Activated CD8-positive, alpha-beta T cell treated with anti-CD3 and anti-CD28 coated beads for 36 hours (primary cell): ENCODE results near the gene HEYL. TPM values are rescaled to one million over a fixed set of nuclear protein-coding genes. Genes with fewer than 3 reads are reported as not detected.

Source experiments
- ATAC-seq: fragments of 200-7000 bp; cut with Tn5 transposase; one replicate; pipeline ENCODE4 v1.10.0; 2021; ENCODE audit warnings: mild to moderate bottlenecking, moderate library complexity
- CTCF ChIA-PET: fragments of 350-600 bp; sonication (Branson Sonifier 250); formaldehyde crosslinking; loops from one replicate; lab custom pipeline; 2021; ENCODE audit warnings: antibody characterized with exemption; lab: Charles Lee
- POLR2A ChIA-PET: fragments of 350-600 bp; sonication (Branson Sonifier 250); formaldehyde crosslinking; loops from one replicate; lab custom pipeline; 2021; ENCODE audit warnings: antibody characterized with exemption; lab: Charles Lee
- DNase-seq: peaks from one replicate; pipeline ENCODE4 v3.0.0-alpha.2; 2020
- H3K27ac Mint-ChIP-seq: one replicate; pipeline ENCODE4 v1.8.0; 2021; ENCODE audit warnings: mild to moderate bottlenecking, mixed read lengths
- H3K27me3 Mint-ChIP-seq: one replicate; pipeline ENCODE4 v1.8.0; 2021; ENCODE audit warnings: mixed read lengths
- H3K36me3 Mint-ChIP-seq: one replicate; pipeline ENCODE4 v1.8.0; 2021; ENCODE audit warnings: low read depth, mixed read lengths
- H3K4me1 Mint-ChIP-seq: one replicate; pipeline ENCODE4 v1.8.0; 2021; ENCODE audit warnings: low read depth, mixed read lengths
- H3K4me3 Mint-ChIP-seq: one replicate; pipeline ENCODE4 v1.8.0; 2021; ENCODE audit warnings: mild to moderate bottlenecking, moderate library complexity, mixed read lengths
- H3K9me3 Mint-ChIP-seq: one replicate; pipeline ENCODE4 v1.8.0; 2021; ENCODE audit warnings: mixed read lengths
- CTCF ChIP-seq: fragments of 200-600 bp; IDR thresholded peaks from one replicate; pipeline ENCODE4 v1.8.0; 2022; ENCODE audit warnings: antibody characterized with exemption, mild to moderate bottlenecking
- intact Hi-C: fragments of 100-400 bp; cut with micrococcal nuclease; formaldehyde crosslinking; loops from one replicate; pipeline ENCODE4 v1.10.0; 2022
- total RNA-seq, 2 experiments: library from RNA; stranded (reverse); gene quantifications; one replicate each; pipeline ENCODE4 v1.2.3, GENCODE V29; 2021

The HEYL gene
- total RNA-seq, 2 experiments from 2014 or later, result 0.07 TPM; not detected in 1

DNA sequence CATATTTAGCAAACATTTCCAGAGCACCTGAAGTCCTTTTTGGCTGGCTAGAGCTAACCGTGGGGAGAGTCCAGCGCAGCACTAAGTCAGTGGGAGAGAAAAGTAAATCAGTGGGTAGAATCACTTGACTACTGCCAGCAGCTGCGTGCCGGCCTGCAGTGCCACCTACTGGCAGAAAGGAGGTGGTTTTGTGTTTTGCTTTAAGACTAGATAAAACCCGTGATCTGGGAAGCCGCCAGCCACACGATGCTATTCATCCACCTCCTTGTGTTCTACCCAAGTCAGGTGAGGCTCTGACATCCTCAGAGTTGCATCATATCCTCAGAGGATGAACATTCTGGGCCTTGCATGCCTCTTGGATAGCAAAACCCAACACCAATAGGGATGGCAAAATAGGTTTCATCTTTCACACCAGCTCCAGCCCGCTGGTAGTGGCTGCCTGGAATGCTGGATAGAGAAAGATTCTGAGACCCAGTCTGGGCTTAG is 14.1 kb upstream of the HEYL start:
- peak; percentile 76 for TF ChIP-seq CTCF
- DNase-seq (peak; percentile 92), ATAC-seq (peak; percentile 79)
- H3K4me1 Mint-ChIP-seq, result peaks cover 11% of the 10 kb centered on the region
- peaks cover 8% of the 10 kb centered on the region for H3K27me3 Mint-ChIP-seq
- H3K36me3 Mint-ChIP-seq, result no peaks in the 10 kb centered on the region
- intact Hi-C loops, result no loop called here
- POLR2A ChIA-PET, result interaction anchor here (1.5 to 1.6 kb wide), 2 partner anchors 13 to 49 kb away, joined by 3 read pairs; no protein-coding TSS in a partner anchor
- CTCF ChIA-PET, result interaction anchor here (0.5 to 11.2 kb wide), 31 partner anchors 9 to 298 kb away, joined by 3 to 329 read pairs (median 3); partner anchors contain the start of genes NT5C1A and PPIE
- no peak overlapping the region for H3K4me3 Mint-ChIP-seq
- no peaks in the 10 kb centered on the region for H3K9me3 Mint-ChIP-seq
- H3K27ac Mint-ChIP-seq, result no peak overlapping the region

GRCh38 chr1:39652554-39652953 is 13.1 kb upstream of the HEYL start:
- intact Hi-C loops, result loop anchor here (1.0 kb wide), 1 partner anchor 46 kb away; no protein-coding TSS in a partner anchor
- no peak overlapping the region for H3K4me3 Mint-ChIP-seq

DNA sequence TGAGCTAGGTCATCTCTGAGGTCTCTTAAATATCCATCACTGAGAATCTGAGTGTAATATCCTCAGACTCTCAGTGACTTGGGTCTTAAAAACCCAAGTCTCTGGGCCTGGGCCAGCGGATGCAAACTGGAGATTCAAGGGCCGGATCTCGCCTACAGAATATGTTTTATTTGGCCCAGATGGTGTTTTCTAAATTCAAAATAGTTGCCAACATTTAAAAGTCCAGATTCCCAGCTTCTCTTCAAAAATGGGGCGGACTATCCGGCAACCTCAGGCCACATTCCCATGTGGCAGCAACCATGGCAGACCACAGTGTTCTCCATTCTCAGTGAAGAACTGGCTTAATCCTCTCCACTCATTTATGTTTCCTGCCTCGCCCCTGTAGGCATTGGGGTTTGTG is 12.7 kb upstream of the HEYL start:
- no peaks in the 10 kb centered on the region for H3K9me3 Mint-ChIP-seq
- CTCF ChIA-PET, result interaction anchor here (0.8 to 11.2 kb wide), 5 partner anchors 13 to 63 kb away, joined by 3 to 329 read pairs (median 5); partner anchors contain the start of genes HEYL and NT5C1A
- intact Hi-C loops, result loop anchor here (1.0 kb wide), 1 partner anchor 46 kb away; no protein-coding TSS in a partner anchor

More at GRCh38 chr1:39652554-39652953, 13.1 kb upstream of the HEYL start:
- H3K27me3 Mint-ChIP-seq, result peaks cover 8% of the 10 kb centered on the region
- H3K4me1 Mint-ChIP-seq, result peaks cover 6% of the 10 kb centered on the region
- H3K9me3 Mint-ChIP-seq, result no peaks in the 10 kb centered on the region
- ChIA-PET CTCF (interaction anchor here (0.8 to 11.2 kb wide), 12 partner anchors 14 to 72 kb away, joined by 3 to 329 read pairs (median 4); partner anchors contain the start of genes HEYL and NT5C1A), POLR2A (interaction anchor here (1.5 kb wide), 1 partner anchor 48 kb away, joined by 3 read pairs; no protein-coding TSS in a partner anchor)
- no peak overlapping the region for H3K27ac Mint-ChIP-seq
- no peak for DNase-seq
- ATAC-seq, result no peak
- no peaks in the 10 kb centered on the region for H3K36me3 Mint-ChIP-seq
- no peak for TF ChIP-seq CTCF

GRCh38 chr1:39650431-39650830 is 11.0 kb upstream of the HEYL start:
- intact Hi-C loops, result no loop called here
- H3K27me3 Mint-ChIP-seq, result peaks cover 8% of the 10 kb centered on the region
- POLR2A ChIA-PET, result interaction anchor here (1.3 kb wide), 1 partner anchor 9 kb away, joined by 3 read pairs; no protein-coding TSS in a partner anchor

More for the DNA sequence above, 12.7 kb upstream of the HEYL start:
- no peak for TF ChIP-seq CTCF
- POLR2A ChIA-PET, result interaction anchor here (1.5 kb wide), 1 partner anchor 48 kb away, joined by 3 read pairs; no protein-coding TSS in a partner anchor
- H3K4me3 Mint-ChIP-seq, result no peak overlapping the region
- H3K36me3 Mint-ChIP-seq, result no peaks in the 10 kb centered on the region
- ATAC-seq (no peak), DNase-seq (no peak)
- H3K27me3 Mint-ChIP-seq, result peaks cover 8% of the 10 kb centered on the region
- no peak overlapping the region for H3K27ac Mint-ChIP-seq
- H3K4me1 Mint-ChIP-seq, result peaks cover 6% of the 10 kb centered on the region

More at GRCh38 chr1:39650431-39650830, 11.0 kb upstream of the HEYL start:
- peaks cover 6% of the 10 kb centered on the region for H3K4me1 Mint-ChIP-seq
- H3K4me3 Mint-ChIP-seq, result no peak overlapping the region
- no peak for TF ChIP-seq CTCF
- no peak for DNase-seq
- no peaks in the 10 kb centered on the region for H3K9me3 Mint-ChIP-seq
- CTCF ChIA-PET, result interaction anchor here (4.0 to 4.9 kb wide), 2 partner anchors 7 to 44 kb away, joined by 25 to 39 read pairs; no protein-coding TSS in a partner anchor
- no peak for ATAC-seq
- no peaks in the 10 kb centered on the region for H3K36me3 Mint-ChIP-seq
- H3K27ac Mint-ChIP-seq, result no peak overlapping the region
